Measurements from ENCODE around the gene GPHA2.

Gene GPHA2

DNA sequence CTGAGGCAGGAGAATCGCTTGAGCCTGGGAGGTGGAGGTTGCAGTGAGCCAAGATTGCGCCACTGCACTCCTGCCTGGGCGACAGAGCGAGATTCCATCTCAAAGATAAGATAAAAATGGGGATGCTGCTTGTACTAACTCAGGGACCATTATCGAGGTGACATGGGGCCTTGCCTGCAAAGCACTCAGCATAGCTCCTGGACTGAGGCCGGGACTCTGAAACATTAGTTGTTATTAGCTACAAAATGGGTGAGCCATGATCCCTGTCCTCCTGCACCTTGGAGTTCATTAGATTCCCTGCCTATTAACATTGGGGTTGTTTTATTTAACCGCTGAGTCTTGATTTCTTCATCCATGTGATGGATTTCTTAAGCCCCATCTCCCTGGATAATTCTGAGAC lies 6.1 kb downstream of the GPHA2 start:
- DNase-seq: no peak

DNA sequence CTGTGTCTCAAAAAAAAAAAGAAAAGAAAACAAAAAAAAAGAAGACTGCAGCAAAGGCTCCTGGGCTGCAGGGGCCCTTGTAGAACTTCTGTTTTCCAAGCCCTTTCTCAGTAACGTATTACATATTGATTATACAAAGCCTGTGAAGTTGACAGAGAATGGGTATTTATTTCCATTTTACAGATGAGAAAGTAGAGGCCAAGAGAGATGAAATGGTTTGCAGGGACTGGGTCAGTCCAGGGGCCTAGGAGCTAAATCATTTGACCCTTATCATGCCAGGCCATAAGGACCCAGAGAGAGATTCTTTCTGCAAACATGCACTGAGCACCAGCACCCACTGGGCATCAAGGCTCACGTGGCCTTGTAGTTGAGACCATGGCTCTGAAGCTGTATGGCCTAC lies 6.7 kb downstream of the GPHA2 start:
- DNase-seq: no peak

DNA sequence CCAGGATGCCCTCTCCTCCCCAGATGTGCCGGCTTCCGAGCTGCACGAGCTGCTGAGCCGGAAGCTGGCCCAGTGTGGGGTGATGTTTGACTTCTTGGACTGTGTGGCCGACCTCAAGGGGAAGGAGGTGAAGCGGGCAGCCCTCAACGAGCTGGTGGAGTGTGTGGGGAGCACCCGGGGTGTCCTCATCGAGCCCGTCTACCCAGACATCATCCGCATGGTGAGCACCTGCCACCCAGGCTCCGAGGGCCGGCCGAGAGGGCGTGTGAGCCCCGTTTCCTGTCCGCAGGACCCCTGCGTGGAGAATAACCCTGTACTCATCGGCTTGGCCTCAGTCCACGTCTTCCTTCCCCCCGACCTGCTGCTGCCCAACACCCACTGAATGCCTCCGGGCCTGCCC lies 9.0 kb downstream of the GPHA2 start:
- DNase-seq: no peak

DNA sequence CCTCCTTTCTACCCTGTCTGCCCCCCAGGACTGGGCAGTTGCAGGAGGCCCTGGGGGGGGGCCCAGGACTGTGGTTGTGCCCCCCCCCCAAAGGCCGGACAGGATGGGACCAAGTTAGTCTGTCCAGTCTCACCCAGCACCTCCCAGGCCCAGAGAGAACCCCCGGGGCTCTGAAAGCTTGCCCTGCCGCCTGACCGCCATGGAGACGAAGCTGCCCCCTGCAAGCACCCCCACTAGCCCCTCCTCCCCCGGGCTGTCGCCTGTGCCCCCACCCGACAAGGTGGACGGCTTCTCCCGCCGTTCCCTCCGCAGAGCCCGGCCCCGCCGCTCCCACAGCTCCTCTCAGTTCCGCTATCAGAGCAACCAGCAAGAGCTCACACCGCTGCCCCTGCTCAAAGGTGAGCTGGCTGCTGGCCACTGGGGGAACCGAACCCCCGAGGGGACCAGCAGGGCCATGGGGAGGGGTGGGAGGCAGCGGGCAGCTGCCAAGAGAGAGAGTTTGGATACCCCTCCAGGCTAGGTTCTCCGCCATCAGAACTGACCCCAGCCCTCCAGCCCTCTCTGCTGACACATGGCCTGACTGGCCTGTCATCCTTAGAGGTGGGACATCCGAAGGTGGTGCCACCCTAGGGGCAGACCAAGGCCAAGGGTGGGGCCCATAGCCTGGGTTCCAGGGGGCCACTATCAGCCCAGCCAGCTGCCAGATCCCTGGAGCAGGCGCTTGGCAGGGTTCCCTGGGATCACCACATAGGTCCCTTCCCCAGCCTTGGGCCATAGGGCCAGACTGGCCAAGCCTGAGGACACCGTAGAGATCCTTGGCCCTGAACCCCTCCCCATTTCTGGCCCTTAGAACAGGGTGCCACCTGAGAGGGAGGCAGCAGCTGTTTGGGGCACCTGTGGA lies 9.9 kb downstream of the GPHA2 start:
- peak; percentile 23 for DNase-seq

DNA sequence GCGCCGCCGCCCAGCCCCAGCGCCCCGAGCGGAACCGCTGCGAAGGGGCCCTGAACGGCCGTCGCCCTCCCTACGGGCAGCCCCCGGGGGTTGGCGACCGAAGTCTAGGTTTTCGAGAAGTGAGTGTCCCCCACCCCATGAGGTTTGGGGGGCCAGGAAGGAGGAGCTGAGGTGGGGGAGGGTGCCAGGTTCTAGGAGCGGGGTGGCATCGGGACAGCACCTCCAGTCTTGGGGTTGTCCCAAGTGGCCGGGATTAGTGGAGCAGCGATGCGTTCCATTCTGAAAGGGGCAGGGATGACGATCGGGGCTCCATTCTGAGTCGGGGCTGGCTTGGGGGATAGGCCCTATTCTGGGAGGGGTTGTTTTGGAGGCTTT lies 10.8 kb downstream of the GPHA2 start:
- peak; percentile 44 for DNase-seq

DNA sequence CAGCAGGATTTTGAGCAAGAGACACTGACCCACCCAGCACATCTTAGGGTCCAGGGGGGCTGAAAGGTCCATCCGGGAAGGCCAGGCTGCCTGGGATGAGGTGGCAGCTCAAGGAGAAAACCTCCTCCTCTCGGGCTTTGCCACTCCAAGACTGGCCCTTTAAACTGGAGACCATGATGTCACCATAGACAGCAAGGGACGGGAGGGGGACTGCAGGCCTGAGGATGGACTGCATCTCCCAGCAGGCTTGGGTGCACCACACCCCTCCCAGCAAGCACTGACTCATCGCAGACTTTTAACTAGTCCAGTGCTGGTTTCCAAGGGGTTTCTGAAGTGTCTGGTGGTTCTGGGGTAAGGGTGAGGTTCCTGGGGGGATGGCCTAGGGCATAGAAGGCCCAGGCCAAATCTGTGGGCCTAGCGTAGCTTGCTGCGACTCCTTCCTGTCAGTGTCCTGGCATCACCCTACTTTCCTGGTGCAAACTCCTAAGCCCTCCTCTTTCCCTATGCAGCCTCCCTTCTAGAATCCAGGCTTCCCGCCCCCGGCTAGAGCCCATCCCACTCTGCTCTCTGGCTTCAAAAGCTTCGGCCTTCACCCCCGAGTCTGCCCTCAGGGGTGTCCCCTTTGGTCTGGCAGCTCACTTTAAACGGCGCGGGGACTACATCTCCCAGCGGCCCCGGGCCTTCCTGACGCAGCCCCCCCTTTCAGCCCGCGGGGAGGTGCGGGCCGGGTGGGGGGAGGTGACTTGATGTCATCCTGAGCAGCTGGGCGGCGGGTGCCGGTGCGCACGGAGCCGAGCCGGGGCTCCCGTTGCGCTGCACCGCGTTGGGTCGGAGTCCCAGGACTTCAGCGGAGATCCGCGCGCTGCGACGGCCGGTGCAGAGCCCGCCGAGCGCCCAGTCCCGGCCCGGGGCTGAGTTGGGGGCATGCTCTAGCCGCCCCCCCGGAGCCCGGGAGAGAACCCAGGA lies 11.5 kb downstream of the GPHA2 start, which contains the start of gene PPP2R5B:
Gene PPP2R5B, plus strand, starts transcription at position 746 of the 966 bp plus-strand sequence. CDS start 1,046 bp downstream, outside the sequence.
- peak; percentile 95 for DNase-seq

DNA sequence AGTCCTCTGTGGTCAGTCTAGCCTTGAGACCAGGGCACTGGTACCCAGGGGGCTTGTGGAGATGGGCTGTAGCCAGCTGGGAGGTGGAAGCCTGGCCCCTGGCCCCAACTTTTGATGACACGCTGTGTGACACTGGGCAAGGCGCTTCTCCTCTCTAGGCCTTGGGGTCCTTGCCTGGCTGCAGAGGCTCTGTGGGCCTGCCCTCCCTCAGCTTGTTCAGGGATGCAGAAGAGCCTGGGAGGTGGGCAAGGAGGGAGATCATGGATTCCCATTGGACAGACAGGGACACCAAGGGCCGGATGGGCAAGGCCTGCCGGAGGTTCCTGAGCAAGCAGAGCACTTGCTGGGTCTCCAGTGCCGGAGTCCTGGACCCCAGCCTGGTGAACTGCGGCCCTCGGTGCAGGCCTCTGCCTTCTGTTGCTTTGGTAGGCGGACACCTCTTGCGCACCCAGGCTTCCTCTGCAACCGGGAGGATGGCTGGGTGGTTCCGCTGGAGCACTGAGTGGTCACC lies 12.5 kb downstream of the GPHA2 start:
- DNase-seq: peak; percentile 25

DNA sequence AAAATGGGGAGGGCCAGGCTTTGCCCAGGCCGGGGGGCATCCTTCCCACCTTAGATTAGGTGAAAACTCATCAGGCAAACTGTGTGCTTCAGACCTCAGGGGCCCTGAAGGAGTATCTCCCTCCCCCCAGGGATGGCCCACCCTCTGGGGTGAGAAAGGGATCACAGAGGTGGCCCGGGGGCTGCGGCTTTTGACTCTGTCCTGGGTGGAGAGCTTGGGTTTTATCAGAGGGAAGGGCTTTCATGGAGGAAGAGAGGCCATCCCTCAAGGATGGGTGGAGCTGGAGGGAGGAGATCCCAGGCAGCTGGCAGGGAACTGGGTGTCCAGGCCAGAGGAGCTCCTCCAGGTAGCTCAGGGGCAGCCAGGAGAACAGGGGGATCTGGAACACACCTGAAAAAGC lies 14.3 kb downstream of the GPHA2 start:
- DNase-seq: no peak

DNA sequence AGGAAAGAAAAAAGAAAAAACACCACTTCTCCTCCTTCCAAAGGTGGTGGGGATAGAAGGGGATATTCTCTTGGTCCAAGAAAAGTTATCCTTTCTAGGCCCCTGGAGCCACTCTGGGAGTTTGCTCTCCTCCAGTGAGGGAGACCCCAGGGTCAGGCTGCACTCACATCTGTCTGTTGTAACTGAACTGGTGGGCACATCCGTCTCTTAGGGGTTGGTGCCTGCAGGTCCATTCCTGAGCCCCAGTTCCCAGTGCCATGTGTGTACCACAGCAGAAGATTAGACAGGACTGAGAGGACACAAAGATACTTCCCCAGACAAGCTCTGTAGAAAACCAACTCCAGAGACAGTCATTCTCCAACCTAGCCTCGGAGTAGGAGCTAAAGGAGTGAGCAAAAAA lies 15.6 kb downstream of the GPHA2 start:
- DNase-seq: no peak

DNA sequence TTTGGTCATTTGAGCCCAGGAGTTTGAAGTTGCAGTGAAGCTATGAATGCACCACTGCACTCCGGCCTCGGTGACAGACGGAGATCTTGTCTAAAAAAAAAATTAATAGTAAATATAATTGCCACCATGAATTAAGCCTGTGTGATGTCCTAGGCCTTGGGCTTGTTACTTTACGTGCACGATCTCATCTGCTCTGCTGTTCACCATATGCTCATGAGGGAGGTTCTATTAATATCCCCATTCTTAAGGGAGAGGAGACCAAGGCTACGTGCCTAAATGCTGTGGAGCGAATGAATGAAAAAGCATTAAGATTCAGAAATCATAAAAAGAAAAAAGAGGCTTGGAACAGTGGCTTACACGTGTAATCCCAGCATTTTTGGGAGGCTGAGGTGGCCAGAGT lies 16.1 kb downstream of the GPHA2 start:
- no peak for DNase-seq

DNA sequence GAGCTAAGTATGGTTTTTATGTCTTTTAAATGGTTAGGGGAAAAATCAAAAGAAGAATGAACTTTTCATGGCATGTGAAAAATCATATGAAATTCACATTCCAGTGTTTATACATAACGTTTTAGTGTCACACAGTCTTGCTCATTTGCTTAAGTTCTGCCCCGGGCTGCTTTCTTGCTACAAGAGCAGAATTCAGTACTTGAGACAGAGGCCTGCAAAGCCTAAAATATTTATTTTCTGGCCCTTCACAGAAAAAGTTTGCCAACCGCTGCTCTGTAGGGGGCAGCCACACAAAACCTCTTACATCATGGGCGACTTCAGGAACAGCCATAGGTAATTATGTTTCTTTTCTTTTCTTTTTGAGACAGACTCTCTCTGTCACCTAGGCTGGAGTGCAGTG lies 17.7 kb downstream of the GPHA2 start:
- no peak for DNase-seq

DNA sequence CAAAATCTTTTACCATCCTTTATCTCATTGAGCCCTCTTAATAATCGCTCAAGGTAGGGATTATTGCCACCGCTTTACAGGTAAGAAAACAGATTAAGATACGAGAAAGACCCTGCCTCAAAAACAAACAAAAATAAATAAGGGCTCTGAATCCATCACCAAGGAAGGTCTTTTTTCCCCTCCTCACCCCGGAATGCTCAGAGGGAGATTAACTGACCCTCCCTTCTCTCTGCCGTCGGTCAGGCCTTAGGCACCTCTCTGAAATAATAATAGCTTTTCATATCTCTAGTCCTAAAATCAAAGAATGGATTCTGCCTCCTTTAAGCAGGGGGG lies 18.1 kb downstream of the GPHA2 start:
- DNase-seq: no peak

DNA sequence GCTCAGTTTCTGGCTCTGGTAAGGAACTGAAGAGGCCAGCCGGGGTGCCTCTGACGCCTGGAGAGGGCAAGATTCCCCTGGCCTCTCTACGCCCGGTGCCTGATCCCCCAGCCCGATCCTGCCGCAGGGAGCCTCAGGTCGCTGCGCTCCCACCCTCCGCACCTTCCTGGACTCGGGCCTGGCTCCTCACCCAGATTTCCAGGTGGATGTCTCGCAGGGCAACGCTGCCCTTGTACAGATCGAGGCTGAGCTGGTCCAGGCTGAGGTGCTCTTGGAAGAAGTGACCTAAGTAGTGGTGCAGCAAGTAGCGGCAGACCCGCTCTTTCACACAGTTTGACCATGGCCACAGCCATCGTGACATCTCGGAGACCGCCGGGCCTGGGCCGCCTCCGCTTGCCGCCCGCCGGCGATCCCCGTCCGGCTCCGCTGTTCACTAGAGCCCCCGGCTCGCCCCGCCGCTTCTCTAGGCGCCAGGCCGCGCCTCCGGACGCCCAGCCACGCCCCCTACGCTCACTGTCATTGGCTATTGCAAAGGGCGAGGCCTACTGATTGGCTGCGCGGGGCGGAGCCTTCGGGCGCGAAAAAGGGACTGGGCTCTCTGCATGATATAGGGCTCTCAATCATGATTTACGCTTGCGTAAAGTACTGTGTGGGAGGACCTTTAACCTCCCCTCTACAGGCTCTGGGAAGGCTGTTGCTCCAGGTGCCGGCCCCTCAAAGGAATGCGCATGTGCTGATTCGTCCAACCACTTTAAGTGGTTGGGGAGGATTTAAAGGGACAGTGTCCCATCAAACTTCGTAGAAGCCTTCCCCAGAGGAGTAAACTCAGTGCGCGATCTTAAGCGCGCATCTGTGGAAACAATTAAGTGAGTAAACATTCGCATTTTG lies 18.7 kb downstream of the GPHA2 start, which contains the start of gene ATG2A:
Gene ATG2A, minus strand, starts transcription at position 435 of the 888 bp plus-strand sequence. Its CDS starts 74 bp downstream, at position 361.
- peak; percentile 99 for DNase-seq

DNA sequence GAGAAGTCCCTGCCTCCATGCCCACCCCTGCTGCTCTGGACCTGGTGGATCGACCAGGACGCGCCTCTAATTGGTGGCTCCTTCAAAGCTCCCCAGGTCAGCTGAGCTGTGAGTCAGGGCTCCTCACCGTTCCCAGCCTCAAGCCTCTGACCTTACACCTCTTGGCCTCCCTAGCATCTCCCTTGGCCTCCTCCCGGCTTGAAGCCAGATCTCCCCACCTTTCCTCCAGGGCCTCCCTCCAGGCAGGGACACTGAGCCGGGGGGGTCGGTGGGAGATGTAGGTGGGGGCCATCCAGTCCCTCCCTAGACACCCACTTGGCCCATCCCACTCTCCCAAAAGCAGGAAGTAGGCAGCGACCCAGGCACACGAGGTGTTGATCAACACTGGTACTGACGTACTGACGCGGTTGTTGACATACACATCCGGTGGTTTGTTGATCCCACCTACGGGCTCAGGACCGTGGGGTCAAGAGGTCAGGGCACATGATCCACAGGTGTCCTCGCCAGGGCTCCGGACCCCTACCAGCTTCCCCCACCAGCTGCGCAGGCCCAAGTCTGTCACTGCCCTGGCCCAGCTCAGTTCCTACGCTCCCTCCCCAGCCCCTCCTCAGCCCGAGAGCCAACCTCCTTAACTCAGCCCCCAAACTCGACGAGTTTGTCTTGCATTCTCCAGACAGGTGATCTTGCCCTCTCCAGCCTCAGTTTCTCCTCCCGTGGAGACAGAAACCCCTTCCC lies 19.5 kb downstream of the GPHA2 start:
- DNase-seq: no peak

DNA sequence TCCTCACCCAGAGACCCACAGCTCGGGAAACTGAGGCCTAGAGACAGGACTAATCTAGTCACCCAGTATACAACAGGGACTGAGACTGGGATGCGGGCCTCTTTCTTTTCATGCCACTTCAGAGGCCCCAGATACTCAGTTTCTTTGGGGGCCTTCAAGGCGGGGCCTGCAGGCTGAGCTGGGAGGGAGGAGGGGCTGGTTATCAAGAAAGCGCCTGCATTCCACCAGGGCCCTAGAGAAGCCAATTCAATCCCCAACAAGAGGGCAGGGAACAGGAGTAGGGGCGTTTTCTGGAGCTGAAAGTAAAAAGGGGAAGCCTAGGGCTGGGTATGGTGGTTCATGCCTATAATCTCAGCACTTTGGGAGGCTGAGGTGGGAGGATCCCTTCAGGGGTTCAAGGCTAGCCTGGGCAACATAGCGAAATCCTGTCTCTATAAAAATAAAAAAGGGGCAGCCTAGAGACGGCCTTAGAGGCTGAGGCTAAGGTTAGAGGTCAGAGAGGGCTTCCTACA lies 20.3 kb downstream of the GPHA2 start:
- no peak for DNase-seq

DNA sequence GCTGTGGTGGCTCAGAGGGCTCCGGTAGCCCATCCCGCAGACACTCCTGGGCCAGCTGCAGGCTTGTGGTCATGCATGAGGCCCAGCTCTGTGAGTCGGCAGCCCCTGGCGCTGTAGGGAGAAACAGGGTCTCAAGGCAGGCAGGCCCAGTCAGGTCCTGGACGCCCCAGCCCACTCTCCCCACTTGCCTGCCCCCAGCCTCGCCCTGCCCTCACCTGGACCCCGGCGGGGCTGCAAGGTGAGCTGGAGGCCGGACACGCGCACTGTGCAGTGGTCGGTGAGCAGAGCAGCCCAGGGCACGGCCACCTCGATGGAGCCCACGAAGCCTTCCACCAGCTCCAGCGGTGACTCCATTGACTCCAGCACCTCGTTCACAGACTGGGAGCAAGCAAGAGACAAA lies 21.6 kb downstream of the GPHA2 start:
- DNase-seq: no peak

DNA sequence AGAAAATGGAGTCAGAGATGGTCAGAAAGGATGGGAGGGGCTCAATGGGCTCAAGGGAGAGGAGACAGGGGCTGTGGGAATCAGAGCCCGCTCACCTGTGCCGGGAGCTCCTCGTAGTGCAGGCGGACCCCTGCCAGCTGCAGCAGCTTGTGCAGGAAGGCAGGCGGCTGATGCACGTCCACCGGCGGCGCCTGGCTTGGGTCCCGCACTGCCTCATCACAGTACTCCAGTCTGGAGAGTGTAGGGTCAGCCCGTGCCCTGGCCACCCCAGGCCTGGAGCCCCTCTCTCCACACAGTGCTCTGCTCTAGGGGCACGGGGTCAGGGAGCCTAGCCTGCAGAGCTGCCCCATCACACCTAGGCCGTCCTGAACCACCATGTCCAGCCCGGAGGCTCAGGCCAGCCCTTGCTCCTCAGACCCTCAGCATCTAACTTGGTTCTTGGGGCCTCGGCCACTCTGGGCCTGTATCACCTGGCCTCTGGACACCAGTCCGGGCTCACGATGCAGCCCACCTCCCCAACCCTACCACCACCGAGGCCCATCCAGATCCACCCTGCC lies 22.4 kb downstream of the GPHA2 start:
- no peak for DNase-seq

DNA sequence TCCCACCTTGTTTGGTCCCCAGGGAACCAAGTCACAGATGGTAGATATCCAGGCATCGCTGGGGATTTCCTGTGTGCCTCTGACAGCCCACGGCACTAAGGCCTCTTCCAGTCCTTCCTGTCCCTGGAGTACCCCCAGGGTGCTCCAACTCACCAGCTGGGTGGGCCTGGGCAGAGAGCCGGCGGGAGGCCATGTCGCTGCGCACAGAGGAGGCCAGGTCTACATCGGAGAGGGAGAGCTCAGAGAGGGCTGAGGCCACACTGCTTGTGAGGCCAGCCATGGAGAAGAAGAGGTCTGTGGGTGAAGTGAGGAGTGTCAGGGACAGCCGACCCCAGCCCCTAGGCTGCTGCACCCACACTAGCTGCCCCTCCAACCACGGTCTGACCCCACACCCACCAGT lies 24.0 kb downstream of the GPHA2 start:
- DNase-seq: no peak

DNA sequence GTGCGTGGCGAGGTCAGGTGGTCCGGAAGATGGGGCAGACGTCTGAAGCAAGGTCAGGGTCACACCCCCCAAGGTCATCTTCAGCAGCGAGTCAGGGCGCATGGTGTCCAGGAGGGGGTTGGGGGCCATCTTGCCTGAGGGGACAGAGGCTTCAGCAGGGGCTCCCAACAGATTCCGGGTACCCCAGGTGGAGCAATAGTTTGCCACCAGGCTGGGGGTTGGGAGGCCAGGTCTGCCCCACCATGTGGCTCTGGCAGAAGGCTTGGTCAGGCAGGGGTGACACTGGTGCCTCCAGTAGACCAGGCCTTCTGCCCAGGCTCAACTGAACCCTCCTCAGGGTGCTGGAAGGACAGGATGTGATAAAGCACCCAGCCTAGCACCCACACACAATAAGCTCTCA lies 24.6 kb downstream of the GPHA2 start:
- DNase-seq: no peak

DNA sequence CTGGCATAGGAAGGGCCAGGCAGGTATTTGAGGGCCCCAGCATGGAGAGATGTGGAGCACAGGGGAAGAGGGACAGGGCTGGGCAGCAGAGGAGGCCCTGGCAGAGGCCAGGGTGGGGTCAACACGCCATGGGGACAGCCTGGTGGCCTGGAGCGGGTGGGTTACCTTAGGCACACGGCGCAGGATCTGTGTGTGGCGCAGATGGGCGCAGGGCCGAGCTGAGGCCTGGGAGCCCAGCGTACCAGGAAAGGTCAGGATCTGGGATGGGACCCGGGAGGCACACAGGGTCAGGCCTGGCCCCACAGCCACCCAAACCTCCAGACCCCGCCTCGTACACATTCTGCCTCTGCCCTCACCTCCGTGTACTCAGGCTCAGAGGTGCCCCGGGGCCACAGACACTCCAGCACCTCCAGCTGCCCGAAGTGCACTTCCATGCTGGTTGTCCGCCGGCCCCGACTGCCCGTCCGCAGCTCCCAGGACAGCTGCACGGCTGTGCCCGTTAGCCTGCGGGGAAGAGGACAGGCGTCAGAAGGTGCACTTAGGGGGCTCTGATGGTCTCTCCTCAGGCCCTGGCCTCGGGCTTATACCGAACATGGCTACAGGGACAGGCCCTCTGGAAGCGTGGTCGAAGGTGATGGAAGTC lies 25.1 kb downstream of the GPHA2 start:
- DNase-seq: no peak
